HepG2 (cell line): Measurements from ENCODE around the gene DIS3L2. TPM values are rescaled to one million over a fixed set of nuclear protein-coding genes. Genes with fewer than 3 reads are reported as not detected.

Experiments
- ATAC-seq: fragments of 200-7000 bp; cut with Tn5 transposase; 3 replicates; pipeline ENCODE4 v1.9.1; 2020; ENCODE audit warnings: mild to moderate bottlenecking, moderate library complexity
- BruUV-seq: library from RNA; stranded (reverse); fragments of 400-500 nt; replicated peaks from 2 replicates; lab custom pipeline; 2021; lab: Mats Ljungman, UMichigan
- CTCF ChIA-PET: fragments of 300-600 bp; formaldehyde crosslinking; extraction: SDS; loops from one replicate; lab custom pipeline; 2021; ENCODE audit warnings: low total read pairs, inconsistent platforms, low intra/inter-chr PET ratio; lab: Yijun Ruan, JAX
- POLR2A ChIA-PET: fragments of 350-600 bp; sonication (Branson Sonifier 250); formaldehyde crosslinking; loops from one replicate; lab custom pipeline; 2020; ENCODE audit warnings: antibody characterized with exemption, inconsistent platforms; lab: Yijun Ruan, JAX
- DNase-seq: peaks from one replicate; pipeline ENCODE4 v3.0.0-alpha.2; 2015; ENCODE audit warnings: low spot score
- FAIRE-seq: peaks from 3 replicates; lab custom pipeline; 2011; peaks lifted over from hg19 to GRCh38; lab: Jason Lieb, UNC
- H2AFZ ChIP-seq: one replicate; pipeline ENCODE4 v1.6.1; 2011; ENCODE audit warnings: low read length, inconsistent platforms
- H3K27ac ChIP-seq: fragments of 300-600 bp; 3 replicates; pipeline ENCODE4 v1.8.0; 2011; ENCODE audit warnings: mixed run types, mild to moderate bottlenecking, mixed read lengths, low read length, inconsistent platforms; ENCODE audit not compliant: insufficient read depth; ENCODE audit errors: extremely low read length
- H3K27me3 ChIP-seq, 2 experiments: fragments of 200-600 bp in 1 of 2; 2 replicates in 1 of 2; 3 replicates in 1 of 2; pipeline versions ENCODE4 v1.6.0 to v1.8.0; 2011; ENCODE audit warnings: low read length in 2 of 2, mild to moderate bottlenecking in 2 of 2, moderate library complexity in 2 of 2, inconsistent platforms in 1 of 2; ENCODE audit not compliant: insufficient read depth in 2 of 2, control insufficient read depth in 1 of 2
- H3K36me3 ChIP-seq, 2 experiments: fragments of 200-600 bp in 1 of 2; replicated peaks in 1 of 2; 2 replicates in 1 of 2; 3 replicates in 1 of 2; pipeline versions ENCODE4 v1.5.1 to v1.8.0; 2011; ENCODE audit warnings: low read length in 2 of 2, inconsistent platforms in 1 of 2; ENCODE audit not compliant: insufficient read depth in 2 of 2, control insufficient read depth in 1 of 2
- H3K4me1 ChIP-seq: 2 replicates; pipeline ENCODE4 v1.5.1; 2012; ENCODE audit warnings: low read length, inconsistent platforms; ENCODE audit not compliant: insufficient read depth
- H3K4me2 ChIP-seq: 2 replicates; pipeline ENCODE4 v1.6.0; 2011; ENCODE audit warnings: low read depth, low read length, inconsistent platforms
- H3K4me3 ChIP-seq, 3 experiments: fragments of 200-600 bp in 1 of 3; sonication (generic), shearing (Covaris generic) in 1 of 3; replicated peaks in 1 of 3; 2 replicates each; pipeline ENCODE4 v1.5.1; 2011 to 2016; ENCODE audit warnings: low read length in 3 of 3, inconsistent platforms in 2 of 3, low read depth in 2 of 3, mild to moderate bottlenecking in 2 of 3, control low read depth in 1 of 3, mixed read lengths in 1 of 3; ENCODE audit not compliant: insufficient read depth in 1 of 3
- H3K79me2 ChIP-seq: one replicate; pipeline ENCODE4 v1.6.1; 2011; ENCODE audit warnings: low read length, inconsistent platforms; ENCODE audit not compliant: insufficient read depth
- H3K9ac ChIP-seq: 2 replicates; pipeline ENCODE4 v1.6.0; 2011; ENCODE audit warnings: mild to moderate bottlenecking, low read depth, low read length, inconsistent platforms; ENCODE audit not compliant: insufficient read depth
- H3K9me3 ChIP-seq: 2 replicates; pipeline ENCODE4 v1.5.1; 2012; ENCODE audit warnings: mild to moderate bottlenecking, low read length
- H4K20me1 ChIP-seq: 2 replicates; pipeline ENCODE4 v1.6.0; 2011; ENCODE audit warnings: inconsistent platforms, mild to moderate bottlenecking, low read length, moderate library complexity; ENCODE audit not compliant: insufficient read depth
- FOXA3 ChIP-seq: IDR thresholded peaks from 2 replicates; pipeline ENCODE4 v1.6.1; 2016; ENCODE audit warnings: missing genetic modification reagents, missing compliant biosample characterization
- NCOR1 ChIP-seq: fragments of 200-600 bp; sonication (generic); IDR thresholded peaks from 2 replicates; pipeline ENCODE4 v1.7.0; 2017; ENCODE audit warnings: antibody characterized with exemption, low read length, borderline replicate concordance
- RBM22 ChIP-seq: fragments of 200-400 bp; formaldehyde crosslinking; optimal IDR thresholded peaks from 2 replicates; pipeline ENCODE3; 2017; ENCODE audit warnings: mild to moderate bottlenecking, low read length, moderate library complexity
- ZNF10 ChIP-seq: sonication (generic); formaldehyde crosslinking; IDR thresholded peaks from 2 replicates; pipeline ENCODE4 v1.4.0; 2020; ENCODE audit warnings: mild to moderate bottlenecking, low read depth, missing genetic modification reagents, borderline replicate concordance
- WGBS: methylation state at CpG from one replicate; pipeline ENCODE4 v1.1.6; 2017; ENCODE audit warnings: low lambda C conversion rate; 5-methylcytosine and 5-hydroxymethylcytosine counted together
- in situ Hi-C: cut with HindIII; loops from 2 replicates; pipeline ENCODE4 v1.10.0; 2017; ENCODE audit warnings: low pct_unique_long_range_greater_than_20kb; ENCODE audit not compliant: extremely low pct_ligation_motif_present
- intact Hi-C: fragments of 100-400 bp; cut with micrococcal nuclease; formaldehyde crosslinking; loops from one replicate; pipeline ENCODE4 v1.10.0; 2022; ENCODE audit not compliant: unreplicated experiment
- polyA plus RNA-seq, 8 experiments: library from polyadenylated mRNA; depleted of rRNA in 3 of 8; stranded (reverse) in 7 of 8; unstranded in 1 of 8; fragments of >200 nt; fragmentation: Illumina TruSeq in 4 of 8; extraction: Trizol in 4 of 8; gene quantifications; 2 replicates each; pipeline versions ENCODE4 v1.2.1 to v1.2.3, GENCODE V29; 2011 to 2016; ENCODE audit warnings: low read depth in 4 of 8, missing spikeins in 1 of 8, mixed read lengths in 1 of 8; ENCODE audit not compliant: insufficient read depth in 1 of 8
- total RNA-seq, 5 experiments: library from RNA; depleted of rRNA; stranded (reverse); fragments of >200 nt; fragmentation: Illumina TruSeq; extraction: Trizol; gene quantifications; 2 replicates each; pipeline ENCODE4 v1.2.3, GENCODE V29; 2016; ENCODE audit warnings: low read depth in 1 of 5
- TF ChIP-seq, protein P1 (sequence below): sonication (generic); formaldehyde crosslinking; IDR thresholded peaks from 2 replicates; pipeline ENCODE4 v1.4.0; 2020; ENCODE audit warnings: missing genetic modification reagents
- TF ChIP-seq, protein P2 (sequence below): sonication (generic); formaldehyde crosslinking; IDR thresholded peaks from 2 replicates; pipeline ENCODE4 v1.8.0; 2022; ENCODE audit warnings: mild to moderate bottlenecking, missing genetic modification reagents
- TF ChIP-seq, protein P3 (sequence below): sonication (generic); formaldehyde crosslinking; IDR thresholded peaks from 2 replicates; pipeline ENCODE4 v1.9.0; 2021; ENCODE audit warnings: mild to moderate bottlenecking, missing genetic modification reagents
- TF ChIP-seq, protein P4 (sequence below): sonication (generic); formaldehyde crosslinking; conservative IDR thresholded peaks from 2 replicates; pipeline ENCODE4 v1.4.0; 2020; ENCODE audit warnings: missing genetic modification reagents

Gene DIS3L2
- total and polyA plus RNA-seq, 2 of the 13 experiments (the other 11 are each of a cell fraction or from before 2014, with no cell fraction given) = 7.0 to 23.9 TPM

DNA sequence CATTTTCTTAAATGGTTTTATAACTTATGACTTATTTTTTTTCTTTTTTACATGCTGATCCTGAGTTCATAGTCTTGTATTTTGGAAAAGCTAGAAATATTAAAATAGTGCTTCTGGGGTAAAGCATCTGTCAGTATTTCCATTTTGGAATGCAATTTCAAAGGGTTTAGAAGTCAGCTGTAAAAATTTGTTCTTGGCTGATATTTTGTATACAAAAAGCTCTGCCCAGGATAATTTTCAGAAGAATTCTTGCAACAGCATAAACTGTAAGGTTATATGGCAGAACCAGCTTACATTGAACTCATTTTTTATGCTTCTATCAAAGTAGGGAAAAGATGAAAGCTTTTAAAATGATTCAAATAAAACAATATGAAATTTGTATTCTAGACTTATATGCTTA, 97.4 kb downstream of the DIS3L2 start:
- in situ Hi-C loops (no loop called here), intact Hi-C loops (no loop called here)
- FAIRE-seq (no peak), ATAC-seq (no peak), DNase-seq (no peak)
- Histone ChIP-seq H3K9me3 (no peaks in the 10 kb centered on the region), H3K4me1 (no peaks in the 10 kb centered on the region), H2AFZ (no peak overlapping the region), H4K20me1 (no peaks in the 10 kb centered on the region), H3K9ac (no peak overlapping the region), H3K4me2 (no peak overlapping the region), H3K27me3 (no peaks in the 10 kb centered on the region), H3K27ac (no peak overlapping the region), H3K36me3 (no peaks in the 10 kb centered on the region), H3K4me3 (no peak overlapping the region), H3K79me2 (no peaks in the 10 kb centered on the region)
- TF ChIP-seq, protein P1, sequence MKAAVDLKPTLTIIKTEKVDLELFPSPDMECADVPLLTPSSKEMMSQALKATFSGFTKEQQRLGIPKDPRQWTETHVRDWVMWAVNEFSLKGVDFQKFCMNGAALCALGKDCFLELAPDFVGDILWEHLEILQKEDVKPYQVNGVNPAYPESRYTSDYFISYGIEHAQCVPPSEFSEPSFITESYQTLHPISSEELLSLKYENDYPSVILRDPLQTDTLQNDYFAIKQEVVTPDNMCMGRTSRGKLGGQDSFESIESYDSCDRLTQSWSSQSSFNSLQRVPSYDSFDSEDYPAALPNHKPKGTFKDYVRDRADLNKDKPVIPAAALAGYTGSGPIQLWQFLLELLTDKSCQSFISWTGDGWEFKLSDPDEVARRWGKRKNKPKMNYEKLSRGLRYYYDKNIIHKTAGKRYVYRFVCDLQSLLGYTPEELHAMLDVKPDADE = no peak
- TF ChIP-seq FOXA3 (CRISPR knock-in tag) (no peak), ZNF10 (no peak), NCOR1 (no peak), RBM22 (no peak)
- TF ChIP-seq, protein P2, sequence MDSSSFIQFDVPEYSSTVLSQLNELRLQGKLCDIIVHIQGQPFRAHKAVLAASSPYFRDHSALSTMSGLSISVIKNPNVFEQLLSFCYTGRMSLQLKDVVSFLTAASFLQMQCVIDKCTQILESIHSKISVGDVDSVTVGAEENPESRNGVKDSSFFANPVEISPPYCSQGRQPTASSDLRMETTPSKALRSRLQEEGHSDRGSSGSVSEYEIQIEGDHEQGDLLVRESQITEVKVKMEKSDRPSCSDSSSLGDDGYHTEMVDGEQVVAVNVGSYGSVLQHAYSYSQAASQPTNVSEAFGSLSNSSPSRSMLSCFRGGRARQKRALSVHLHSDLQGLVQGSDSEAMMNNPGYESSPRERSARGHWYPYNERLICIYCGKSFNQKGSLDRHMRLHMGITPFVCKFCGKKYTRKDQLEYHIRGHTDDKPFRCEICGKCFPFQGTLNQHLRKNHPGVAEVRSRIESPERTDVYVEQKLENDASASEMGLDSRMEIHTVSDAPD (CRISPR knock-in tag) = no peak
- CTCF ChIA-PET = no interaction called here
- POLR2A ChIA-PET = no interaction called here
- no TSS peak for BruUV-seq

DNA sequence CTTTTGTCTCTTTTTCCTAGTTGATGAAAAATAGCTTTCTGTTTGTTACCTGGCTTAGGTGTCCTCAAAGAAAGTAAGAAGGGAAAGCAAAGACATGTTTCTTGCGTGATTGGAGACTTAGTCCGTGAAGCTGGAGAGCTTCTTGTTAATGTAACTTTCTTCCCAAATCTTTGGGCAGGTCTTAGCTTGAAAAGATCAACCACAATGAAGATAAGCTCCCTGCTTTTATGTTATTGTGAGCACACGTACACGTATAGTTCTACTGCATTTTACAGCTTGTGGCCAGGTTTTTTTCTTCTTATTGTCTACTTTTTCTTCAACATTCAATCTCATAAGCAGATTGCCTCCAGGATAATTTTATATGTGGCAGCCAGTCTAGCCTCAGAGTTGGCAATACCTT, 99.8 kb downstream of the DIS3L2 start:
- ATAC-seq = no peak
- Histone ChIP-seq H3K4me3 (no peak overlapping the region), H2AFZ (no peak overlapping the region), H3K9ac (no peak overlapping the region), H3K27me3 (no peaks in the 10 kb centered on the region), H3K79me2 (no peaks in the 10 kb centered on the region), H4K20me1 (no peaks in the 10 kb centered on the region), H3K4me2 (no peak overlapping the region), H3K27ac (no peak overlapping the region), H3K4me1 (no peaks in the 10 kb centered on the region), H3K36me3 (no peaks in the 10 kb centered on the region), H3K9me3 (no peaks in the 10 kb centered on the region)
- ChIA-PET POLR2A (no interaction called here), CTCF (no interaction called here)
- no peak for DNase-seq
- intact Hi-C loops = no loop called here
- no peak for FAIRE-seq
- no TSS peak for BruUV-seq
- in situ Hi-C loops = no loop called here
- WGBS = 98% methylated on average over 4 of the region's 4 CpGs
- TF ChIP-seq, protein P3, sequence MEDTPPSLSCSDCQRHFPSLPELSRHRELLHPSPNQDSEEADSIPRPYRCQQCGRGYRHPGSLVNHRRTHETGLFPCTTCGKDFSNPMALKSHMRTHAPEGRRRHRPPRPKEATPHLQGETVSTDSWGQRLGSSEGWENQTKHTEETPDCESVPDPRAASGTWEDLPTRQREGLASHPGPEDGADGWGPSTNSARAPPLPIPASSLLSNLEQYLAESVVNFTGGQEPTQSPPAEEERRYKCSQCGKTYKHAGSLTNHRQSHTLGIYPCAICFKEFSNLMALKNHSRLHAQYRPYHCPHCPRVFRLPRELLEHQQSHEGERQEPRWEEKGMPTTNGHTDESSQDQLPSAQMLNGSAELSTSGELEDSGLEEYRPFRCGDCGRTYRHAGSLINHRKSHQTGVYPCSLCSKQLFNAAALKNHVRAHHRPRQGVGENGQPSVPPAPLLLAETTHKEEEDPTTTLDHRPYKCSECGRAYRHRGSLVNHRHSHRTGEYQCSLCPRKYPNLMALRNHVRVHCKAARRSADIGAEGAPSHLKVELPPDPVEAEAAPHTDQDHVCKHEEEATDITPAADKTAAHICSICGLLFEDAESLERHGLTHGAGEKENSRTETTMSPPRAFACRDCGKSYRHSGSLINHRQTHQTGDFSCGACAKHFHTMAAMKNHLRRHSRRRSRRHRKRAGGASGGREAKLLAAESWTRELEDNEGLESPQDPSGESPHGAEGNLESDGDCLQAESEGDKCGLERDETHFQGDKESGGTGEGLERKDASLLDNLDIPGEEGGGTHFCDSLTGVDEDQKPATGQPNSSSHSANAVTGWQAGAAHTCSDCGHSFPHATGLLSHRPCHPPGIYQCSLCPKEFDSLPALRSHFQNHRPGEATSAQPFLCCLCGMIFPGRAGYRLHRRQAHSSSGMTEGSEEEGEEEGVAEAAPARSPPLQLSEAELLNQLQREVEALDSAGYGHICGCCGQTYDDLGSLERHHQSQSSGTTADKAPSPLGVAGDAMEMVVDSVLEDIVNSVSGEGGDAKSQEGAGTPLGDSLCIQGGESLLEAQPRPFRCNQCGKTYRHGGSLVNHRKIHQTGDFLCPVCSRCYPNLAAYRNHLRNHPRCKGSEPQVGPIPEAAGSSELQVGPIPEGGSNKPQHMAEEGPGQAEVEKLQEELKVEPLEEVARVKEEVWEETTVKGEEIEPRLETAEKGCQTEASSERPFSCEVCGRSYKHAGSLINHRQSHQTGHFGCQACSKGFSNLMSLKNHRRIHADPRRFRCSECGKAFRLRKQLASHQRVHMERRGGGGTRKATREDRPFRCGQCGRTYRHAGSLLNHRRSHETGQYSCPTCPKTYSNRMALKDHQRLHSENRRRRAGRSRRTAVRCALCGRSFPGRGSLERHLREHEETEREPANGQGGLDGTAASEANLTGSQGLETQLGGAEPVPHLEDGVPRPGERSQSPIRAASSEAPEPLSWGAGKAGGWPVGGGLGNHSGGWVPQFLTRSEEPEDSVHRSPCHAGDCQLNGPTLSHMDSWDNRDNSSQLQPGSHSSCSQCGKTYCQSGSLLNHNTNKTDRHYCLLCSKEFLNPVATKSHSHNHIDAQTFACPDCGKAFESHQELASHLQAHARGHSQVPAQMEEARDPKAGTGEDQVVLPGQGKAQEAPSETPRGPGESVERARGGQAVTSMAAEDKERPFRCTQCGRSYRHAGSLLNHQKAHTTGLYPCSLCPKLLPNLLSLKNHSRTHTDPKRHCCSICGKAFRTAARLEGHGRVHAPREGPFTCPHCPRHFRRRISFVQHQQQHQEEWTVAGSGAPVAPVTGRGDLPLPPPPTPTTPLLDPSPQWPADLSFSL (CRISPR knock-in tag) = no peak
- TF ChIP-seq, protein P4, sequence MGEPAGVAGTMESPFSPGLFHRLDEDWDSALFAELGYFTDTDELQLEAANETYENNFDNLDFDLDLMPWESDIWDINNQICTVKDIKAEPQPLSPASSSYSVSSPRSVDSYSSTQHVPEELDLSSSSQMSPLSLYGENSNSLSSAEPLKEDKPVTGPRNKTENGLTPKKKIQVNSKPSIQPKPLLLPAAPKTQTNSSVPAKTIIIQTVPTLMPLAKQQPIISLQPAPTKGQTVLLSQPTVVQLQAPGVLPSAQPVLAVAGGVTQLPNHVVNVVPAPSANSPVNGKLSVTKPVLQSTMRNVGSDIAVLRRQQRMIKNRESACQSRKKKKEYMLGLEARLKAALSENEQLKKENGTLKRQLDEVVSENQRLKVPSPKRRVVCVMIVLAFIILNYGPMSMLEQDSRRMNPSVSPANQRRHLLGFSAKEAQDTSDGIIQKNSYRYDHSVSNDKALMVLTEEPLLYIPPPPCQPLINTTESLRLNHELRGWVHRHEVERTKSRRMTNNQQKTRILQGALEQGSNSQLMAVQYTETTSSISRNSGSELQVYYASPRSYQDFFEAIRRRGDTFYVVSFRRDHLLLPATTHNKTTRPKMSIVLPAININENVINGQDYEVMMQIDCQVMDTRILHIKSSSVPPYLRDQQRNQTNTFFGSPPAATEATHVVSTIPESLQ (CRISPR knock-in tag) = no peak
